ENCODE data around the gene DAZAP1.

Gene DAZAP1

GRCh38 chr19:1428738-1429391 lies 21.5 kb downstream of the DAZAP1 start:
- H3K27me3 ChIP-seq (ENCODE audit: control insufficient read depth, insufficient read depth, low read length) = no peaks in the 10 kb centered on the region
- H3K4me1 ChIP-seq (ENCODE audit: control insufficient read depth, insufficient read depth, low read length) = peaks cover 18% of the 10 kb centered on the region
- H3K4me3 ChIP-seq (ENCODE audit: low read length) = no peak overlapping the region
- no peaks in the 10 kb centered on the region for H3K9me3 ChIP-seq (ENCODE audit: control insufficient read depth, low read length)
- H3K36me3 ChIP-seq (ENCODE audit: control insufficient read depth, insufficient read depth, low read length) = peaks cover 8% of the 10 kb centered on the region
- no peak overlapping the region for H3K9ac ChIP-seq (ENCODE audit: low read length)

GRCh38 chr19:1429750-1430149 lies 22.4 kb downstream of the DAZAP1 start:
- Histone ChIP-seq H3K9me3 (ENCODE audit: control insufficient read depth, low read length) (no peaks in the 10 kb centered on the region), H3K27me3 (ENCODE audit: control insufficient read depth, insufficient read depth, low read length) (no peaks in the 10 kb centered on the region), H3K9ac (ENCODE audit: low read length) (no peak overlapping the region), H3K4me1 (ENCODE audit: control insufficient read depth, insufficient read depth, low read length) (peaks cover 12% of the 10 kb centered on the region), H3K36me3 (ENCODE audit: control insufficient read depth, insufficient read depth, low read length) (peaks cover 8% of the 10 kb centered on the region), H3K4me3 (ENCODE audit: low read length) (no peak overlapping the region)

GRCh38 chr19:1430246-1430645 lies 22.9 kb downstream of the DAZAP1 start:
- no peak overlapping the region for H3K9ac ChIP-seq (ENCODE audit: low read length)
- peaks cover 12% of the 10 kb centered on the region for H3K4me1 ChIP-seq (ENCODE audit: control insufficient read depth, insufficient read depth, low read length)
- H3K36me3 ChIP-seq (ENCODE audit: control insufficient read depth, insufficient read depth, low read length) = peaks cover 5% of the 10 kb centered on the region
- no peaks in the 10 kb centered on the region for H3K9me3 ChIP-seq (ENCODE audit: control insufficient read depth, low read length)
- H3K27me3 ChIP-seq (ENCODE audit: control insufficient read depth, insufficient read depth, low read length) = no peaks in the 10 kb centered on the region
- no peak overlapping the region for H3K4me3 ChIP-seq (ENCODE audit: low read length)

- peaks cover 12% of the 10 kb centered on the region for H3K4me1 ChIP-seq (ENCODE audit: control insufficient read depth, insufficient read depth, low read length)
- no peak overlapping the region for H3K4me3 ChIP-seq (ENCODE audit: low read length)
- no peaks in the 10 kb centered on the region for H3K9me3 ChIP-seq (ENCODE audit: control insufficient read depth, low read length)
- H3K36me3 ChIP-seq (ENCODE audit: control insufficient read depth, insufficient read depth, low read length) = no peaks in the 10 kb centered on the region
- no peaks in the 10 kb centered on the region for H3K27me3 ChIP-seq (ENCODE audit: control insufficient read depth, insufficient read depth, low read length)
- H3K9ac ChIP-seq (ENCODE audit: low read length) = no peak overlapping the region
Observed at GRCh38 chr19:1431759-1432506, 24.5 kb downstream of the DAZAP1 start.

- H3K9ac ChIP-seq (ENCODE audit: low read length) = no peak overlapping the region
- no peaks in the 10 kb centered on the region for H3K9me3 ChIP-seq (ENCODE audit: control insufficient read depth, low read length)
- peaks cover 12% of the 10 kb centered on the region for H3K4me1 ChIP-seq (ENCODE audit: control insufficient read depth, insufficient read depth, low read length)
- H3K4me3 ChIP-seq (ENCODE audit: low read length) = no peak overlapping the region
- no peaks in the 10 kb centered on the region for H3K36me3 ChIP-seq (ENCODE audit: control insufficient read depth, insufficient read depth, low read length)
- no peaks in the 10 kb centered on the region for H3K27me3 ChIP-seq (ENCODE audit: control insufficient read depth, insufficient read depth, low read length)
Observed at GRCh38 chr19:1432507-1432887, 25.1 kb downstream of the DAZAP1 start.

- H3K27me3 ChIP-seq (ENCODE audit: control insufficient read depth, insufficient read depth, low read length) = no peaks in the 10 kb centered on the region
- no peaks in the 10 kb centered on the region for H3K9me3 ChIP-seq (ENCODE audit: control insufficient read depth, low read length)
- peaks cover 12% of the 10 kb centered on the region for H3K4me1 ChIP-seq (ENCODE audit: control insufficient read depth, insufficient read depth, low read length)
- no peak overlapping the region for H3K9ac ChIP-seq (ENCODE audit: low read length)
- H3K36me3 ChIP-seq (ENCODE audit: control insufficient read depth, insufficient read depth, low read length) = no peaks in the 10 kb centered on the region
- no peak overlapping the region for H3K4me3 ChIP-seq (ENCODE audit: low read length)
Observed at GRCh38 chr19:1433119-1434039, 26.0 kb downstream of the DAZAP1 start.

GRCh38 chr19:1434040-1434366 lies 26.6 kb downstream of the DAZAP1 start:
- Histone ChIP-seq H3K9ac (ENCODE audit: low read length) (no peak overlapping the region), H3K36me3 (ENCODE audit: control insufficient read depth, insufficient read depth, low read length) (no peaks in the 10 kb centered on the region), H3K4me3 (ENCODE audit: low read length) (no peak overlapping the region), H3K9me3 (ENCODE audit: control insufficient read depth, low read length) (no peaks in the 10 kb centered on the region), H3K27me3 (ENCODE audit: control insufficient read depth, insufficient read depth, low read length) (no peaks in the 10 kb centered on the region), H3K4me1 (ENCODE audit: control insufficient read depth, insufficient read depth, low read length) (peaks cover 11% of the 10 kb centered on the region)

GRCh38 chr19:1434577-1435060 lies 27.2 kb downstream of the DAZAP1 start:
- Histone ChIP-seq H3K27me3 (ENCODE audit: control insufficient read depth, insufficient read depth, low read length) (no peaks in the 10 kb centered on the region), H3K36me3 (ENCODE audit: control insufficient read depth, insufficient read depth, low read length) (no peaks in the 10 kb centered on the region), H3K9me3 (ENCODE audit: control insufficient read depth, low read length) (no peaks in the 10 kb centered on the region), H3K4me3 (ENCODE audit: low read length) (no peak overlapping the region), H3K4me1 (ENCODE audit: control insufficient read depth, insufficient read depth, low read length) (peaks cover 10% of the 10 kb centered on the region), H3K9ac (ENCODE audit: low read length) (no peak overlapping the region)

- Histone ChIP-seq H3K9ac (ENCODE audit: low read length) (no peak overlapping the region), H3K36me3 (ENCODE audit: control insufficient read depth, insufficient read depth, low read length) (peaks cover 3% of the 10 kb centered on the region), H3K9me3 (ENCODE audit: control insufficient read depth, low read length) (no peaks in the 10 kb centered on the region), H3K27me3 (ENCODE audit: control insufficient read depth, insufficient read depth, low read length) (no peaks in the 10 kb centered on the region), H3K4me3 (ENCODE audit: low read length) (no peak overlapping the region), H3K4me1 (ENCODE audit: control insufficient read depth, insufficient read depth, low read length) (peaks cover 10% of the 10 kb centered on the region)
Observed at GRCh38 chr19:1435378-1435989, 28.1 kb downstream of the DAZAP1 start.

- Histone ChIP-seq H3K4me3 (ENCODE audit: low read length) (no peak overlapping the region), H3K9ac (ENCODE audit: low read length) (no peak overlapping the region), H3K9me3 (ENCODE audit: control insufficient read depth, low read length) (no peaks in the 10 kb centered on the region), H3K4me1 (ENCODE audit: control insufficient read depth, insufficient read depth, low read length) (peaks cover 10% of the 10 kb centered on the region), H3K27me3 (ENCODE audit: control insufficient read depth, insufficient read depth, low read length) (no peaks in the 10 kb centered on the region), H3K36me3 (ENCODE audit: control insufficient read depth, insufficient read depth, low read length) (peaks cover 17% of the 10 kb centered on the region)
Observed at GRCh38 chr19:1437609-1438008, 30.2 kb downstream of the DAZAP1 start.

- H3K9ac ChIP-seq (ENCODE audit: low read length) = peak within 1 kb of the TSS; percentile 90
- no peaks in the 10 kb centered on the region for H3K9me3 ChIP-seq (ENCODE audit: control insufficient read depth, low read length)
- H3K27me3 ChIP-seq (ENCODE audit: control insufficient read depth, insufficient read depth, low read length) = no peaks in the 10 kb centered on the region
- peaks cover 17% of the 10 kb centered on the region for H3K36me3 ChIP-seq (ENCODE audit: control insufficient read depth, insufficient read depth, low read length)
- H3K4me3 ChIP-seq (ENCODE audit: low read length) = peak within 1 kb of the TSS; percentile 72
- H3K4me1 ChIP-seq (ENCODE audit: control insufficient read depth, insufficient read depth, low read length) = peaks cover 10% of the 10 kb centered on the region
Observed at GRCh38 chr19:1438035-1438932, 30.9 kb downstream of the DAZAP1 start, which contains the start of gene RPS15. TSS of gene RPS15 (plus strand) at chr19:1438396. CDS start at chr19:1438426, 30 bp downstream.
